HEK293 (cell line): ENCODE data around the gene CRABP2.
A peak's percentile ranks its signal among the peaks of the same experiment; 100 is the strongest.

ENCODE experiments used
- CTCF ChIA-PET: fragments of 350-600 bp; formaldehyde crosslinking; extraction: SDS; loops from one replicate; lab custom pipeline; 2021; ENCODE audit warnings: antibody characterized with exemption; lab: Yijun Ruan, JAX
- POLR2A ChIA-PET: fragments of 300-600 bp; formaldehyde crosslinking; extraction: SDS; loops from one replicate; lab custom pipeline; 2020; ENCODE audit warnings: antibody characterized with exemption, inconsistent platforms; lab: Yijun Ruan, JAX
- H3K27ac ChIP-seq: fragments of 200-500 bp; sonication (Bioruptor generic); 2 replicates; pipeline ENCODE4 v1.5.1; 2014; ENCODE audit warnings: low read depth, low read length, control low read depth, inconsistent platforms; ENCODE audit errors: extremely low read depth
- H3K36me3 ChIP-seq, 2 experiments: fragments of 200-500 bp in 1 of 2; sonication (Bioruptor generic) in 1 of 2; 1 replicate in 1 of 2; 2 replicates in 1 of 2; pipeline ENCODE4 v1.5.1; 2014 to 2017; ENCODE audit warnings: inconsistent platforms in 2 of 2, low read length in 2 of 2; ENCODE audit not compliant: control insufficient read depth in 2 of 2, insufficient read depth in 1 of 2
- H3K4me1 ChIP-seq: fragments of 200-500 bp; sonication (Bioruptor generic); 2 replicates; pipeline ENCODE4 v1.5.1; 2014; ENCODE audit warnings: mild to moderate bottlenecking, low read length, inconsistent platforms; ENCODE audit not compliant: control insufficient read depth, insufficient read depth
- H3K4me3 ChIP-seq: 2 replicates; pipeline ENCODE4 v1.5.1; 2011; ENCODE audit warnings: low read depth, mild to moderate bottlenecking, control low read depth, low read length, moderate library complexity
- H3K9me3 ChIP-seq: fragments of 200-500 bp; sonication (Bioruptor generic); 2 replicates; pipeline ENCODE4 v1.5.1; 2014; ENCODE audit warnings: low read depth, low read length, inconsistent platforms; ENCODE audit not compliant: control insufficient read depth, insufficient read depth
- GFI1B ChIP-seq: fragments of 450-650 bp; formaldehyde crosslinking; IDR thresholded peaks from 2 replicates; pipeline ENCODE4 v1.5.1; 2016; ENCODE audit warnings: missing biosample characterization, missing genetic modification characterization
- KLF1 ChIP-seq: fragments of 450-650 bp; formaldehyde crosslinking; IDR thresholded peaks from 2 replicates; pipeline ENCODE4 v1.5.1; 2016; ENCODE audit warnings: missing biosample characterization, missing genetic modification characterization
- RBAK ChIP-seq: fragments of 450-650 bp; formaldehyde crosslinking; IDR thresholded peaks from 2 replicates; pipeline ENCODE4 v1.5.1; 2016; ENCODE audit warnings: missing biosample characterization, missing genetic modification characterization
- ZBTB48 ChIP-seq: fragments of 450-650 bp; formaldehyde crosslinking; IDR thresholded peaks from 2 replicates; pipeline ENCODE4 v1.5.1; 2016; ENCODE audit warnings: missing biosample characterization, missing genetic modification characterization
- ZFP3 ChIP-seq: fragments of 450-650 bp; formaldehyde crosslinking; IDR thresholded peaks from 2 replicates; pipeline ENCODE4 v1.5.1; 2016; ENCODE audit warnings: low read depth, missing biosample characterization, missing genetic modification characterization
- ZNF169 ChIP-seq: fragments of 450-650 bp; formaldehyde crosslinking; IDR thresholded peaks from 2 replicates; pipeline ENCODE4 v1.5.1; 2016; ENCODE audit warnings: missing biosample characterization, missing genetic modification characterization
- ZNF184 ChIP-seq: fragments of 450-650 bp; IDR thresholded peaks from 2 replicates; pipeline ENCODE4 v1.5.1; 2018; ENCODE audit warnings: missing biosample characterization, mild to moderate bottlenecking, missing genetic modification characterization
- ZNF221 ChIP-seq: fragments of 450-650 bp; formaldehyde crosslinking; IDR thresholded peaks from 2 replicates; pipeline ENCODE4 v1.5.1; 2017; ENCODE audit warnings: missing biosample characterization, missing genetic modification characterization, borderline replicate concordance
- ZNF24 ChIP-seq: fragments of 450-650 bp; formaldehyde crosslinking; IDR thresholded peaks from 2 replicates; pipeline ENCODE4 v1.5.1; 2016; ENCODE audit warnings: missing biosample characterization, missing genetic modification characterization
- ZNF391 ChIP-seq: fragments of 450-650 bp; formaldehyde crosslinking; IDR thresholded peaks from 2 replicates; pipeline ENCODE4 v1.5.1; 2016; ENCODE audit warnings: low read depth, missing biosample characterization, missing genetic modification characterization, borderline replicate concordance
- ZNF529 ChIP-seq: fragments of 450-650 bp; formaldehyde crosslinking; IDR thresholded peaks from 2 replicates; pipeline ENCODE4 v1.5.1; 2017; ENCODE audit warnings: missing genetic modification characterization, missing biosample characterization; ENCODE audit not compliant: insufficient replicate concordance
- ZNF555 ChIP-seq: fragments of 450-650 bp; formaldehyde crosslinking; conservative IDR thresholded peaks from 2 replicates; pipeline ENCODE4 v1.5.1; 2017; ENCODE audit warnings: missing biosample characterization, mild to moderate bottlenecking, missing genetic modification characterization, inconsistent platforms
- ZNF785 ChIP-seq: fragments of 450-650 bp; formaldehyde crosslinking; IDR thresholded peaks from 2 replicates; pipeline ENCODE4 v1.5.1; 2016; ENCODE audit warnings: missing biosample characterization, missing genetic modification characterization
- ZNF792 ChIP-seq: fragments of 450-650 bp; formaldehyde crosslinking; IDR thresholded peaks from 2 replicates; pipeline ENCODE4 v1.5.1; 2016; ENCODE audit warnings: missing biosample characterization, missing genetic modification characterization
- ZSCAN23 ChIP-seq: fragments of 450-650 bp; formaldehyde crosslinking; IDR thresholded peaks from 2 replicates; pipeline ENCODE4 v1.5.1; 2016; ENCODE audit warnings: missing biosample characterization, missing genetic modification characterization
- ZSCAN30 ChIP-seq: fragments of 450-650 bp; IDR thresholded peaks from 2 replicates; pipeline ENCODE4 v1.5.1; 2018; ENCODE audit warnings: missing biosample characterization, mild to moderate bottlenecking, missing genetic modification characterization, moderate library complexity
- TF ChIP-seq, protein P1 (sequence below): fragments of 450-650 bp; formaldehyde crosslinking; IDR thresholded peaks from 2 replicates; pipeline ENCODE4 v1.5.1; 2016; ENCODE audit warnings: missing biosample characterization, missing genetic modification characterization, borderline replicate concordance
- TF ChIP-seq, protein P2 (sequence below): fragments of 450-650 bp; formaldehyde crosslinking; IDR thresholded peaks from 2 replicates; pipeline ENCODE4 v1.5.1; 2016; ENCODE audit warnings: missing biosample characterization, missing genetic modification characterization
- TF ChIP-seq, protein P3 (sequence below): fragments of 450-650 bp; formaldehyde crosslinking; IDR thresholded peaks from 2 replicates; pipeline ENCODE4 v1.5.1; 2016; ENCODE audit warnings: missing biosample characterization, missing genetic modification characterization
- TF ChIP-seq, protein P4 (sequence below): fragments of 450-650 bp; formaldehyde crosslinking; IDR thresholded peaks from 2 replicates; pipeline ENCODE4 v1.5.1; 2017; ENCODE audit warnings: missing biosample characterization, mild to moderate bottlenecking, missing genetic modification characterization, moderate library complexity

The CRABP2 gene

DNA sequence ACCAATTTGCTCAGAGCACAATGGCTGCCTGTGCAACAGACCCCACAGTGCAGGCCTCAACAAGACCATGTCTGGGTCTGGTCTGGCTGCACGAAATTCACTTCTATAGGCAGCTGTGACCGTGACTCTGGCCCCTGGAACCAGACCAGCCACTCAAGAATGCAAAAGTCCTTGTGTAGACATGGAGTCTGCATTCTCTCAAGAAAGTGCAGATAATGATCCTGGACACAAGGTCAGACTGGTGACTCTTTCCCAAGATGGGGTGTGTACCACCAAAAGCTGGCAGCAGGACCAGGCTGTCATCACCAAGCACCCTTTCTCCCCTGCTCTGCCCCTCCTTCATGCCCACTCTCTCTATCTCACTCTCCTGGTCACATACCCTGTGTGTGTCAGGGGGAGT is 15.7 kb upstream of the CRABP2 start:
- Histone ChIP-seq H3K36me3 (peaks cover 7 to 62% of the 10 kb centered on the region in 2 experiments; a peak in 2 of 3 replicates), H3K9me3 (no peaks in the 10 kb centered on the region), H3K27ac (no peak overlapping the region), H3K4me1 (no peaks in the 10 kb centered on the region), H3K4me3 (no peak overlapping the region)
- ChIA-PET CTCF (interaction anchor here (0.7 to 7.1 kb wide), 10 partner anchors 9 to 207 kb away, joined by 3 to 112 read pairs (median 4); partner anchors contain the start of gene CRABP2), POLR2A (interaction anchor here (0.7 to 1.7 kb wide), 3 partner anchors 20 to 32 kb away, joined by 3 to 10 read pairs (median 4); partner anchors contain the start of genes HDGF and MRPL24)
- TF ChIP-seq ZNF785 (tag by site-specific recombination) (no peak), GFI1B (no peak), ZNF24 (tag by site-specific recombination) (no peak), ZNF169 (tag by site-specific recombination) (no peak), ZSCAN23 (no peak), ZSCAN30 (tag by site-specific recombination) (no peak), RBAK (no peak), ZNF792 (tag by site-specific recombination) (no peak), ZNF221 (no peak), ZBTB48 (no peak), ZNF391 (tag by site-specific recombination) (no peak)
- TF ChIP-seq, protein P1, sequence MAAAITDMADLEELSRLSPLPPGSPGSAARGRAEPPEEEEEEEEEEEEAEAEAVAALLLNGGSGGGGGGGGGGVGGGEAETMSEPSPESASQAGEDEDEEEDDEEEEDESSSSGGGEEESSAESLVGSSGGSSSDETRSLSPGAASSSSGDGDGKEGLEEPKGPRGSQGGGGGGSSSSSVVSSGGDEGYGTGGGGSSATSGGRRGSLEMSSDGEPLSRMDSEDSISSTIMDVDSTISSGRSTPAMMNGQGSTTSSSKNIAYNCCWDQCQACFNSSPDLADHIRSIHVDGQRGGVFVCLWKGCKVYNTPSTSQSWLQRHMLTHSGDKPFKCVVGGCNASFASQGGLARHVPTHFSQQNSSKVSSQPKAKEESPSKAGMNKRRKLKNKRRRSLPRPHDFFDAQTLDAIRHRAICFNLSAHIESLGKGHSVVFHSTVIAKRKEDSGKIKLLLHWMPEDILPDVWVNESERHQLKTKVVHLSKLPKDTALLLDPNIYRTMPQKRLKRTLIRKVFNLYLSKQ (tag by site-specific recombination) = no peak
- TF ChIP-seq, protein P2, sequence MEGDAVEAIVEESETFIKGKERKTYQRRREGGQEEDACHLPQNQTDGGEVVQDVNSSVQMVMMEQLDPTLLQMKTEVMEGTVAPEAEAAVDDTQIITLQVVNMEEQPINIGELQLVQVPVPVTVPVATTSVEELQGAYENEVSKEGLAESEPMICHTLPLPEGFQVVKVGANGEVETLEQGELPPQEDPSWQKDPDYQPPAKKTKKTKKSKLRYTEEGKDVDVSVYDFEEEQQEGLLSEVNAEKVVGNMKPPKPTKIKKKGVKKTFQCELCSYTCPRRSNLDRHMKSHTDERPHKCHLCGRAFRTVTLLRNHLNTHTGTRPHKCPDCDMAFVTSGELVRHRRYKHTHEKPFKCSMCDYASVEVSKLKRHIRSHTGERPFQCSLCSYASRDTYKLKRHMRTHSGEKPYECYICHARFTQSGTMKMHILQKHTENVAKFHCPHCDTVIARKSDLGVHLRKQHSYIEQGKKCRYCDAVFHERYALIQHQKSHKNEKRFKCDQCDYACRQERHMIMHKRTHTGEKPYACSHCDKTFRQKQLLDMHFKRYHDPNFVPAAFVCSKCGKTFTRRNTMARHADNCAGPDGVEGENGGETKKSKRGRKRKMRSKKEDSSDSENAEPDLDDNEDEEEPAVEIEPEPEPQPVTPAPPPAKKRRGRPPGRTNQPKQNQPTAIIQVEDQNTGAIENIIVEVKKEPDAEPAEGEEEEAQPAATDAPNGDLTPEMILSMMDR (tag by site-specific recombination) = no peak

DNA sequence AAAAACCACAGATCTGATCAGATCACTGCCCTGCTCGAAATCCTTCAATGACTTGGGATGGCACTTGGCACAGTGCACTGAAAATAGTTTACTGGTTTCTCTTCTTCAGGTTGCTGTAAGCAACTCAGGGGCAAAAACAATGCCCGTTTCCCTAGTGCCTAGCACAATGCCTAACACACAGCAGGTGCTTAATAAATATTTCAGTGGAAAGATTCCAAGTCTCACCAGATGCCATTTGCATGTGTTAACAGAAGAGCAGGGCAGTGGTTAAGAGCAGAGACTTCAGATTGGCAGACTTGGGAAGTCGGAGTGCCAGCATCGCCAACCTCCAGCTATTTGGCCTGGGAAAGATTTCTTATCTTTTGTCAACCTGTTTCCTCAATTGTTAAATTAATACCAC is 12.0 kb upstream of the CRABP2 start:
- Histone ChIP-seq H3K4me1 (no peaks in the 10 kb centered on the region), H3K27ac (no peak overlapping the region), H3K36me3 (peaks cover 3 to 35% of the 10 kb centered on the region in 2 experiments; a peak in 2 of 3 replicates), H3K9me3 (no peaks in the 10 kb centered on the region), H3K4me3 (no peak overlapping the region)
- ChIA-PET CTCF (interaction anchor here (0.6 to 7.1 kb wide), 8 partner anchors 9 to 103 kb away, joined by 3 to 112 read pairs (median 3); partner anchors contain the start of genes CRABP2, HAPLN2 and METTL25B), POLR2A (no interaction called here)
- TF ChIP-seq ZNF555 (tag by site-specific recombination) = no peak
- TF ChIP-seq, protein P3, sequence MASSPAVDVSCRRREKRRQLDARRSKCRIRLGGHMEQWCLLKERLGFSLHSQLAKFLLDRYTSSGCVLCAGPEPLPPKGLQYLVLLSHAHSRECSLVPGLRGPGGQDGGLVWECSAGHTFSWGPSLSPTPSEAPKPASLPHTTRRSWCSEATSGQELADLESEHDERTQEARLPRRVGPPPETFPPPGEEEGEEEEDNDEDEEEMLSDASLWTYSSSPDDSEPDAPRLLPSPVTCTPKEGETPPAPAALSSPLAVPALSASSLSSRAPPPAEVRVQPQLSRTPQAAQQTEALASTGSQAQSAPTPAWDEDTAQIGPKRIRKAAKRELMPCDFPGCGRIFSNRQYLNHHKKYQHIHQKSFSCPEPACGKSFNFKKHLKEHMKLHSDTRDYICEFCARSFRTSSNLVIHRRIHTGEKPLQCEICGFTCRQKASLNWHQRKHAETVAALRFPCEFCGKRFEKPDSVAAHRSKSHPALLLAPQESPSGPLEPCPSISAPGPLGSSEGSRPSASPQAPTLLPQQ (tag by site-specific recombination) = no peak
- no peak for TF ChIP-seq KLF1 (tag by site-specific recombination)
- no peak for TF ChIP-seq GFI1B
- no peak for TF ChIP-seq ZFP3 (tag by site-specific recombination)

DNA sequence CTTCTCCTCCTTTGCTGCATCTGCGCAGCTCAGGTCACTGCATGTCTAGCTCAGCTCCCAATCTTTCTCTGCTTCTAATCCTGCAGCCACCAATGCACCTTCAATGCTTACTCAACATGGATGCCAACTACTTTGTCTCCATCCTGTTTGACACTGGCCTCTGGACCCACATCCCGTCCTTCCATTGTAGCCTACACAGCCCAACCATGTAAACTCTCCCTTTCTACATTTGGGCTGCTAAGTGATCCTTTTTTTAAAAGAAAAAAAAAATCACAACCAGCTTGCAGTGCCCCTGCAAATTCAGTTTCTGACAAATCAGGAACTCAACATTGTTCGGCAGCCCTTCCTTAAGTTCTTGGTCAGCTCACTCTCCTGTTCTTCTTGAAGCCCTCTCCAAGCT is 9.4 kb upstream of the CRABP2 start:
- Histone ChIP-seq H3K9me3 (no peaks in the 10 kb centered on the region), H3K27ac (no peak overlapping the region), H3K4me3 (no peak overlapping the region), H3K36me3 (peaks cover 0 to 13% of the 10 kb centered on the region in 2 experiments; a peak in 2 of 3 replicates), H3K4me1 (no peaks in the 10 kb centered on the region)
- POLR2A ChIA-PET = interaction anchor here (2.4 kb wide), 1 partner anchor 25 kb away, joined by 11 read pairs; no protein-coding TSS in a partner anchor
- CTCF ChIA-PET = interaction anchor here (0.6 to 20.2 kb wide), 8 partner anchors 9 to 87 kb away, joined by 4 to 579 read pairs (median 10); partner anchors contain the start of genes CRABP2 and METTL25B
- TF ChIP-seq ZNF529 (tag by site-specific recombination) = no peak
- TF ChIP-seq, protein P4, sequence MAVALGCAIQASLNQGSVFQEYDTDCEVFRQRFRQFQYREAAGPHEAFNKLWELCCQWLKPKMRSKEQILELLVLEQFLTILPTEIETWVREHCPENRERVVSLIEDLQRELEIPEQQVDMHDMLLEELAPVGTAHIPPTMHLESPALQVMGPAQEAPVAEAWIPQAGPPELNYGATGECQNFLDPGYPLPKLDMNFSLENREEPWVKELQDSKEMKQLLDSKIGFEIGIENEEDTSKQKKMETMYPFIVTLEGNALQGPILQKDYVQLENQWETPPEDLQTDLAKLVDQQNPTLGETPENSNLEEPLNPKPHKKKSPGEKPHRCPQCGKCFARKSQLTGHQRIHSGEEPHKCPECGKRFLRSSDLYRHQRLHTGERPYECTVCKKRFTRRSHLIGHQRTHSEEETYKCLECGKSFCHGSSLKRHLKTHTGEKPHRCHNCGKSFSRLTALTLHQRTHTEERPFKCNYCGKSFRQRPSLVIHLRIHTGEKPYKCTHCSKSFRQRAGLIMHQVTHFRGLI (tag by site-specific recombination) = peak; percentile 98
- TF ChIP-seq ZNF184 (tag by site-specific recombination) = no peak
